ENCODE measurements around the gene PPFIA3.

PPFIA3 gene

GRCh38 chr19:49135686-49136085, 16.3 kb downstream of the PPFIA3 start:
- Histone ChIP-seq H4K20me1 (ENCODE audit: insufficient read depth, low read length) (no peaks in the 10 kb centered on the region), H3K9me2 (ENCODE audit: low read depth, low read length) (no peaks in the 10 kb centered on the region), H3K79me2 (ENCODE audit: insufficient read depth, low read length) (no peaks in the 10 kb centered on the region), H3F3A (ENCODE audit: insufficient read depth, low read length) (no peaks in the 10 kb centered on the region), H3K4me3 (ENCODE audit: low read depth, low read length, poor library complexity, severe bottlenecking) (no peak overlapping the region), H3K4me2 (ENCODE audit: low read length) (no peak overlapping the region), H3K9ac (ENCODE audit: low read length) (no peak overlapping the region), H3K27ac (ENCODE audit: low read depth, low read length, poor library complexity, severe bottlenecking) (no peak overlapping the region), H2AFZ (ENCODE audit: low read length) (no peak overlapping the region), H3K27me3 (ENCODE audit: insufficient read depth, low read length) (no peaks in the 10 kb centered on the region), H3K36me3 (ENCODE audit: insufficient read depth, low read length) (0 out of 2 replicates have a peak, but pooled peaks cover 7% of the 10 kb centered on the region), H3K9me3 (ENCODE audit: low read length) (no peaks in the 10 kb centered on the region), H3K4me1 (ENCODE audit: insufficient read depth, low read length, severe bottlenecking) (no peaks in the 10 kb centered on the region)
- TF ChIP-seq CTCF (IDR thresholded peaks at IDR 0.05; ENCODE audit: low read length) (no peak), EZH2 (IDR thresholded peaks at IDR 0.05; ENCODE audit: borderline replicate concordance, low read length) (no peak)

DNA sequence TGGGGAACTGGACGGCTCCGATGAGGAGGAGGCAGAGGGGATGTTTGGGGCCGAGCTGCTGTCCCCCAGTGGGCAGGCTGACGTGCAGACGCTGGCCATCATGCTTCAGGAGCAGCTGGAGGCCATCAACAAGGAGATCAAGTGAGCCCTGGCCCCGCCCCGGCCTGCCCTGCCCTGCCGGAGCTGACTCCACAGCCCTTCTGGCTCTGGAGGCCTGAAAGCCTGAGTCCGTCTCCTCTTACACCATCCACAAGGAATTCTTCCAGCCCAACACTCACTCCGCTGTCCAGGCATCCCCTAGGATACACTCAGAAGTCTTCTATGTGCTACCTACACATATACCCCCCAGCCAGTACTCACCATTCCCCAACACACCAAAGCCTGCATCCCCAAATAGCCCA, 17.4 kb downstream of the PPFIA3 start:
- Histone ChIP-seq H3K9me2 (ENCODE audit: low read depth, low read length) (no peaks in the 10 kb centered on the region), H3K9me3 (ENCODE audit: low read length) (no peaks in the 10 kb centered on the region), H3K27ac (ENCODE audit: low read depth, low read length, poor library complexity, severe bottlenecking) (no peak overlapping the region), H3F3A (ENCODE audit: insufficient read depth, low read length) (no peaks in the 10 kb centered on the region), H3K4me1 (ENCODE audit: insufficient read depth, low read length, severe bottlenecking) (no peaks in the 10 kb centered on the region), H3K27me3 (ENCODE audit: insufficient read depth, low read length) (no peaks in the 10 kb centered on the region), H3K9ac (ENCODE audit: low read length) (no peak overlapping the region), H2AFZ (ENCODE audit: low read length) (no peak overlapping the region), H3K79me2 (ENCODE audit: insufficient read depth, low read length) (no peaks in the 10 kb centered on the region), H3K36me3 (ENCODE audit: insufficient read depth, low read length) (0 out of 2 replicates have a peak, but pooled peaks cover 7% of the 10 kb centered on the region), H3K4me2 (ENCODE audit: low read length) (no peak overlapping the region), H4K20me1 (ENCODE audit: insufficient read depth, low read length) (no peaks in the 10 kb centered on the region), H3K4me3 (ENCODE audit: low read depth, low read length, poor library complexity, severe bottlenecking) (no peak overlapping the region)
- TF ChIP-seq CTCF (IDR thresholded peaks at IDR 0.05; ENCODE audit: low read length) (no peak), EZH2 (IDR thresholded peaks at IDR 0.05; ENCODE audit: borderline replicate concordance, low read length) (no peak)

GRCh38 chr19:49140951-49141350, 21.6 kb downstream of the PPFIA3 start:
- TF ChIP-seq CTCF (IDR thresholded peaks at IDR 0.05; ENCODE audit: low read length): no peak
- no peaks in the 10 kb centered on the region for H3K79me2 ChIP-seq (ENCODE audit: insufficient read depth, low read length)
- H3K4me2 ChIP-seq (ENCODE audit: low read length): no peak overlapping the region
- no peak overlapping the region for H3K9ac ChIP-seq (ENCODE audit: low read length)
- H3K9me2 ChIP-seq (ENCODE audit: low read depth, low read length): no peaks in the 10 kb centered on the region
- H3K27ac ChIP-seq (ENCODE audit: low read depth, low read length, poor library complexity, severe bottlenecking): no peak overlapping the region
- no peaks in the 10 kb centered on the region for H3K27me3 ChIP-seq (ENCODE audit: insufficient read depth, low read length)
- no peaks in the 10 kb centered on the region for H3F3A ChIP-seq (ENCODE audit: insufficient read depth, low read length)
- H4K20me1 ChIP-seq (ENCODE audit: insufficient read depth, low read length): no peaks in the 10 kb centered on the region
- no peak overlapping the region for H2AFZ ChIP-seq (ENCODE audit: low read length)
- H3K4me3 ChIP-seq (ENCODE audit: low read depth, low read length, poor library complexity, severe bottlenecking): no peak overlapping the region
- no peaks in the 10 kb centered on the region for H3K36me3 ChIP-seq (ENCODE audit: insufficient read depth, low read length)
- H3K4me1 ChIP-seq (ENCODE audit: insufficient read depth, low read length, severe bottlenecking): peaks cover 6% of the 10 kb centered on the region
- no peaks in the 10 kb centered on the region for H3K9me3 ChIP-seq (ENCODE audit: low read length)
